PC-3 (cell line): ENCODE measurements around the gene ABCD3. TPM values are rescaled to one million over a fixed set of nuclear protein-coding genes. Genes with fewer than 3 reads are reported as not detected.

Experiments used
- ATAC-seq: fragments of 200-7000 bp; cut with Tn5 transposase; 2 replicates; pipeline ENCODE4 v1.9.1; 2020; ENCODE audit warnings: mild to moderate bottlenecking, moderate library complexity
- BruUV-seq: library from RNA; stranded (reverse); fragments of 400-500 nt; replicated peaks from 2 replicates; lab custom pipeline; 2021; lab: Mats Ljungman, UMichigan
- CTCF ChIA-PET: fragments of 300-600 bp; sonication (Branson Sonifier 250); formaldehyde crosslinking; loops from one replicate; lab custom pipeline; 2022; ENCODE audit warnings: antibody characterized with exemption; lab: Charles Lee
- POLR2A ChIA-PET: fragments of 300-600 bp; sonication (Branson Sonifier 250); formaldehyde crosslinking; loops from one replicate; lab custom pipeline; 2022; ENCODE audit warnings: antibody characterized with exemption; ENCODE audit not compliant: unreplicated experiment; lab: Charles Lee
- DNase-seq: peaks from one replicate; pipeline ENCODE4 v3.0.0-alpha.2; 2015
- H2AFZ ChIP-seq: fragments of 300-600 bp; sonication (generic); 2 replicates; pipeline ENCODE4 v1.6.0; 2016; ENCODE audit warnings: antibody characterized with exemption, low read length
- H3F3A ChIP-seq: fragments of 300-600 bp; sonication (generic); one replicate; pipeline ENCODE4 v1.6.0; 2017; ENCODE audit warnings: antibody characterized with exemption, low read length, control low read depth, mild to moderate bottlenecking; ENCODE audit not compliant: unreplicated experiment
- H3K27ac ChIP-seq: fragments of 300-600 bp; sonication (generic); 2 replicates; pipeline ENCODE4 v1.5.1; 2016; ENCODE audit warnings: mild to moderate bottlenecking, low read length
- H3K27me3 ChIP-seq: fragments of 300-600 bp; sonication (generic); 2 replicates; pipeline ENCODE4 v1.6.1; 2016; ENCODE audit warnings: low read length, mixed read lengths
- H3K36me3 ChIP-seq: fragments of 300-600 bp; sonication (generic); 2 replicates; pipeline ENCODE4 v1.6.1; 2016; ENCODE audit warnings: low read depth, mixed run types, low read length, mixed read lengths
- H3K4me1 ChIP-seq: fragments of 300-600 bp; sonication (generic); 2 replicates; pipeline ENCODE4 v1.5.1; 2016; ENCODE audit warnings: low read length; ENCODE audit not compliant: insufficient read depth
- H3K4me2 ChIP-seq: fragments of 300-600 bp; sonication (generic); 2 replicates; pipeline ENCODE4 v1.6.0; 2016; ENCODE audit warnings: low read length
- H3K4me3 ChIP-seq: fragments of 300-600 bp; sonication (generic); 2 replicates; pipeline ENCODE4 v1.5.1; 2016; ENCODE audit warnings: mild to moderate bottlenecking, low read length, mixed read lengths
- H3K79me2 ChIP-seq: fragments of 300-600 bp; sonication (generic); 2 replicates; pipeline ENCODE4 v1.6.1; 2017; ENCODE audit warnings: low read length, mixed read lengths
- H3K9ac ChIP-seq: fragments of 300-600 bp; sonication (generic); 2 replicates; pipeline ENCODE4 v1.6.0; 2016; ENCODE audit warnings: mild to moderate bottlenecking, low read length
- H3K9me2 ChIP-seq: fragments of 300-600 bp; sonication (generic); replicated peaks from 2 replicates; pipeline ENCODE4 v1.6.1; 2016; ENCODE audit warnings: mixed run types, low read length, mixed read lengths
- H3K9me3 ChIP-seq: fragments of 300-600 bp; sonication (generic); 2 replicates; pipeline ENCODE4 v1.6.1; 2016; ENCODE audit warnings: low read length, mixed read lengths
- H4K20me1 ChIP-seq: fragments of 300-600 bp; sonication (generic); 2 replicates; pipeline ENCODE4 v1.6.1; 2016; ENCODE audit warnings: low read length, mixed read lengths
- CTCF ChIP-seq: fragments of 300-600 bp; sonication (generic); conservative IDR thresholded peaks from 2 replicates; pipeline ENCODE4 v1.5.1; 2017; ENCODE audit warnings: antibody characterized with exemption, low read depth, mild to moderate bottlenecking, low read length
- EZH2 ChIP-seq: fragments of 300-600 bp; sonication (generic); IDR thresholded peaks from one replicate; pipeline ENCODE4 v1.6.1; 2017; ENCODE audit warnings: antibody characterized with exemption, mild to moderate bottlenecking, low read length; ENCODE audit not compliant: unreplicated experiment
- EZH2phosphoT487 ChIP-seq: fragments of 300-600 bp; sonication (generic); IDR thresholded peaks from 2 replicates; pipeline ENCODE4 v1.6.1; 2018; ENCODE audit warnings: mild to moderate bottlenecking, antibody characterized with exemption, low read length, borderline replicate concordance
- intact Hi-C: fragments of 100-400 bp; cut with micrococcal nuclease; formaldehyde crosslinking; loops from 2 replicates; pipeline ENCODE4 v1.9.0; 2023
- total RNA-seq: library from RNA; depleted of rRNA; stranded (reverse); fragments of >200 nt; gene quantifications from 2 replicates; pipeline ENCODE4 v1.2.3, GENCODE V29; 2014

ABCD3 gene
- total RNA-seq, 1 experiment from 2014 or later = 36.3 TPM

- H3K9ac ChIP-seq = no peak overlapping the region
- H3K4me2 ChIP-seq = no peak overlapping the region
- H3K9me2 ChIP-seq = no peaks in the 10 kb centered on the region
- peaks cover 32% of the 10 kb centered on the region for H3K4me1 ChIP-seq
- intact Hi-C loops = no loop called here
- DNase-seq (no peak), ATAC-seq (no peak)
- BruUV-seq = no TSS peak
- H3K27ac ChIP-seq = no peak overlapping the region
- no peaks in the 10 kb centered on the region for H4K20me1 ChIP-seq
- H3K4me3 ChIP-seq = no peak overlapping the region
- POLR2A ChIA-PET = no interaction called here
- no peak overlapping the region for H2AFZ ChIP-seq
- no peaks in the 10 kb centered on the region for H3K79me2 ChIP-seq
- no peaks in the 10 kb centered on the region for H3K36me3 ChIP-seq
- H3K27me3 ChIP-seq = no peaks in the 10 kb centered on the region
- TF ChIP-seq EZH2phosphoT487 = no peak
- no peak for TF ChIP-seq CTCF
- no peak for TF ChIP-seq EZH2
- no peaks in the 10 kb centered on the region for H3F3A ChIP-seq
- CTCF ChIA-PET = no interaction called here
- H3K9me3 ChIP-seq = no peaks in the 10 kb centered on the region
Measured at GRCh38 chr1:94549706-94550105, 131.5 kb downstream of the ABCD3 start.

GRCh38 chr1:94550396-94550795 is 132.2 kb downstream of the ABCD3 start:
- ATAC-seq = no peak
- Histone ChIP-seq H3K4me1 (peaks cover 25% of the 10 kb centered on the region), H3K27me3 (no peaks in the 10 kb centered on the region), H3K9me2 (no peaks in the 10 kb centered on the region), H3F3A (no peaks in the 10 kb centered on the region), H3K4me3 (no peak overlapping the region), H3K9ac (no peak overlapping the region), H3K9me3 (no peaks in the 10 kb centered on the region), H3K36me3 (no peaks in the 10 kb centered on the region), H2AFZ (no peak overlapping the region), H3K4me2 (no peak overlapping the region), H3K79me2 (no peaks in the 10 kb centered on the region), H4K20me1 (no peaks in the 10 kb centered on the region), H3K27ac (no peak overlapping the region)
- no TSS peak for BruUV-seq
- POLR2A ChIA-PET = no interaction called here
- TF ChIP-seq EZH2phosphoT487 = no peak
- TF ChIP-seq CTCF = no peak
- no peak for TF ChIP-seq EZH2
- DNase-seq = no peak
- CTCF ChIA-PET = no interaction called here
- intact Hi-C loops = no loop called here

- ATAC-seq (no peak), DNase-seq (no peak)
- no peak overlapping the region for H3K4me2 ChIP-seq
- intact Hi-C loops = no loop called here
- no peak for TF ChIP-seq CTCF
- TF ChIP-seq EZH2 = no peak
- no peak for TF ChIP-seq EZH2phosphoT487
- no peaks in the 10 kb centered on the region for H3K9me2 ChIP-seq
- POLR2A ChIA-PET = no interaction called here
- peaks cover 24% of the 10 kb centered on the region for H3K4me1 ChIP-seq
- CTCF ChIA-PET = no interaction called here
- no peak overlapping the region for H3K9ac ChIP-seq
- H4K20me1 ChIP-seq = no peaks in the 10 kb centered on the region
- H3K36me3 ChIP-seq = no peaks in the 10 kb centered on the region
- no TSS peak for BruUV-seq
- no peaks in the 10 kb centered on the region for H3K9me3 ChIP-seq
- no peaks in the 10 kb centered on the region for H3K79me2 ChIP-seq
- no peak overlapping the region for H3K27ac ChIP-seq
- no peaks in the 10 kb centered on the region for H3F3A ChIP-seq
- H2AFZ ChIP-seq = no peak overlapping the region
- no peak overlapping the region for H3K4me3 ChIP-seq
- no peaks in the 10 kb centered on the region for H3K27me3 ChIP-seq
Measured at GRCh38 chr1:94550800-94551241, 132.6 kb downstream of the ABCD3 start.
